Liver (tissue), 9 donors: Measurements from ENCODE around the gene CHRDL2. TPM values are rescaled to one million over a fixed set of nuclear protein-coding genes. Genes with fewer than 3 reads are reported as not detected.

Experiments
- DNase-seq: peaks from one replicate; pipeline ENCODE4 v3.0.0-alpha.2; 2017; ENCODE audit warnings: low spot score
- H3K27ac ChIP-seq, 2 donors: one replicate each; pipeline ENCODE4 v1.7.0; 2013; ENCODE audit warnings: inconsistent platforms in 2 of 2, low read length in 2 of 2, control low read depth in 1 of 2, low read depth in 1 of 2, mild to moderate bottlenecking in 1 of 2
- H3K27me3 ChIP-seq, 4 donors: one replicate each; pipeline versions ENCODE4 v1.6.1 to v1.7.0; 2013; ENCODE audit warnings: low read length in 3 of 4, inconsistent platforms in 1 of 4, mild to moderate bottlenecking in 1 of 4, moderate library complexity in 1 of 4; ENCODE audit not compliant: control insufficient read depth in 4 of 4, insufficient read depth in 4 of 4
- H3K36me3 ChIP-seq, 4 donors: one replicate each; pipeline versions ENCODE4 v1.6.1 to v1.7.0; 2013; ENCODE audit warnings: low read length in 3 of 4, mild to moderate bottlenecking in 3 of 4, low read depth in 1 of 4, moderate library complexity in 1 of 4; ENCODE audit not compliant: control insufficient read depth in 4 of 4, insufficient read depth in 3 of 4
- H3K4me1 ChIP-seq, 4 donors: one replicate each; pipeline versions ENCODE4 v1.6.1 to v1.7.0; 2013; ENCODE audit warnings: low read length in 3 of 4, mild to moderate bottlenecking in 3 of 4, moderate library complexity in 1 of 4; ENCODE audit not compliant: control insufficient read depth in 4 of 4, insufficient read depth in 4 of 4
- H3K4me3 ChIP-seq, 3 donors: one replicate each; pipeline versions ENCODE4 v1.6.1 to v1.7.0; 2013; ENCODE audit warnings: low read length in 3 of 3, control low read depth in 1 of 3, low read depth in 1 of 3, mild to moderate bottlenecking in 1 of 3
- H3K9ac ChIP-seq, 2 donors: one replicate each; pipeline ENCODE4 v1.7.0; 2013; ENCODE audit warnings: low read length in 2 of 2, mild to moderate bottlenecking in 2 of 2, moderate library complexity in 2 of 2, control low read depth in 1 of 2, low read depth in 1 of 2
- H3K9me3 ChIP-seq, 4 donors: one replicate each; pipeline versions ENCODE4 v1.6.1 to v1.7.0; 2013; ENCODE audit warnings: low read length in 3 of 4; ENCODE audit not compliant: control insufficient read depth in 4 of 4
- ATF3 ChIP-seq: IDR thresholded peaks from 2 replicates; pipeline ENCODE4 v1.6.1; 2016; ENCODE audit warnings: antibody characterized with exemption
- EGR1 ChIP-seq, 2 donors: IDR thresholded peaks; 2 replicates each; pipeline ENCODE4 v1.6.1; 2016 to 2018; ENCODE audit warnings: antibody characterized with exemption in 2 of 2, low read depth in 2 of 2
- FOXA1 ChIP-seq: IDR thresholded peaks from 2 replicates; pipeline ENCODE4 v1.6.1; 2016; ENCODE audit warnings: antibody characterized with exemption
- FOXA2 ChIP-seq: IDR thresholded peaks from 2 replicates; pipeline ENCODE4 v1.6.1; 2016; ENCODE audit warnings: antibody characterized with exemption
- GABPA ChIP-seq, 2 donors: IDR thresholded peaks in 1 of 2; conservative IDR thresholded peaks in 1 of 2; 2 replicates each; pipeline ENCODE4 v1.6.1; 2016; ENCODE audit warnings: antibody characterized with exemption in 2 of 2, mild to moderate bottlenecking in 1 of 2, moderate library complexity in 1 of 2
- HNF4A ChIP-seq, 2 donors: conservative IDR thresholded peaks; 2 replicates each; pipeline ENCODE4 v1.6.1; 2016; ENCODE audit warnings: antibody characterized with exemption in 2 of 2, mild to moderate bottlenecking in 2 of 2
- HNF4G ChIP-seq: IDR thresholded peaks from 2 replicates; pipeline ENCODE4 v1.6.1; 2016; ENCODE audit warnings: antibody characterized with exemption
- NR2F2 ChIP-seq: IDR thresholded peaks from 2 replicates; pipeline ENCODE4 v1.6.1; 2016; ENCODE audit warnings: antibody characterized with exemption
- RAD21 ChIP-seq, 2 donors: IDR thresholded peaks; 2 replicates each; pipeline ENCODE4 v1.6.1; 2016; ENCODE audit warnings: antibody characterized with exemption in 2 of 2, mild to moderate bottlenecking in 2 of 2
- REST ChIP-seq: IDR thresholded peaks from 2 replicates; pipeline ENCODE4 v1.6.1; 2016; ENCODE audit warnings: antibody characterized with exemption, mild to moderate bottlenecking
- SP1 ChIP-seq: IDR thresholded peaks from 2 replicates; pipeline ENCODE4 v1.6.1; 2018; ENCODE audit warnings: antibody characterized with exemption, mild to moderate bottlenecking
- TAF1 ChIP-seq: conservative IDR thresholded peaks from 2 replicates; pipeline ENCODE4 v1.6.1; 2016; ENCODE audit warnings: antibody characterized with exemption, mild to moderate bottlenecking
- YY1 ChIP-seq: IDR thresholded peaks from 2 replicates; pipeline ENCODE4 v1.6.1; 2016; ENCODE audit warnings: antibody characterized with exemption, mild to moderate bottlenecking
- ZBTB33 ChIP-seq: IDR thresholded peaks from 2 replicates; pipeline ENCODE4 v1.6.1; 2016; ENCODE audit warnings: antibody characterized with exemption
- WGBS: extraction: QIAGEN DNeasy Blood & Tissue Kit; methylation state at CpG from one replicate; pipeline ENCODE4 v1.1.7; 2013; 5-methylcytosine and 5-hydroxymethylcytosine counted together
- polyA plus RNA-seq, 2 donors: library from polyadenylated mRNA; stranded (reverse) in 1 of 2; unstranded in 1 of 2; fragments of 200-250 nt in 1 of 2; fragments of >200 nt in 1 of 2; fragmentation: Nextera tagmentation in 1 of 2; extraction: Ambion mirVana in 1 of 2; gene quantifications; one replicate each; pipeline versions ENCODE4 v1.2.1 to v1.2.3, GENCODE V29; 2013 to 2015
- total RNA-seq, 2 donors: library from RNA; depleted of rRNA; stranded (reverse); fragments of >200 nt; gene quantifications; one replicate each; pipeline ENCODE4 v1.2.3, GENCODE V29; 2014
- donor health status: healthy.
- donor health status: healthy.
- donor health status: healthy.
- donor health status: healthy.
- donor health status: healthy.

The CHRDL2 gene
- total and polyA plus RNA-seq, 4 donors = 1.8 to 19.0 (median 15.8) TPM; not detected in 1

- TF ChIP-seq REST (no peak), NR2F2 (no peak)
These were observed 39.5 kb downstream of the CHRDL2 start (continued) for GRCh38 chr11:74691755-74692154.

GRCh38 chr11:74689666-74690065, 41.6 kb downstream of the CHRDL2 start:
- no peak overlapping the region for H3K27ac ChIP-seq
- H3K9me3 ChIP-seq = no peaks in the 10 kb centered on the region
- TF ChIP-seq YY1 (no peak), SP1 (no peak)
- H3K36me3 ChIP-seq = no peaks in the 10 kb centered on the region
- H3K27me3 ChIP-seq = no peaks in the 10 kb centered on the region
- DNase-seq = no peak
- no peak overlapping the region for H3K4me3 ChIP-seq
- WGBS = 98% methylated on average over 4 of the region's 4 CpGs
- peaks cover 0 to 2% (median 0%) of the 10 kb centered on the region in 4 donors for H3K4me1 ChIP-seq
- H3K9ac ChIP-seq = no peak overlapping the region

- Histone ChIP-seq H3K4me1 (peaks cover 0 to 9% (median 5%) of the 10 kb centered on the region in 4 donors), H3K27ac (no peak overlapping the region), H3K36me3 (no peaks in the 10 kb centered on the region), H3K4me3 (no peak overlapping the region), H3K9ac (no peak overlapping the region), H3K9me3 (no peaks in the 10 kb centered on the region), H3K27me3 (no peaks in the 10 kb centered on the region)
- TF ChIP-seq YY1 (no peak), HNF4A (conservative IDR thresholded peaks at IDR 0.05) (no peak), HNF4G (no peak), ZBTB33 (no peak), RAD21 (IDR thresholded peaks at IDR 0.05) (no peak), GABPA (IDR thresholded peaks at IDR 0.05 in 1 of 2, conservative IDR thresholded peaks at IDR 0.05 in 1 of 2) (no peak), NR2F2 (no peak), FOXA1 (no peak), FOXA2 (no peak), TAF1 (no peak), EGR1 (IDR thresholded peaks at IDR 0.05; ENCODE audit: low read depth in 2 of 2) (no peak), ATF3 (no peak)
- WGBS = 86% methylated on average over 6 of the region's 6 CpGs
- no peak for DNase-seq
These were observed 43.8 kb downstream of the CHRDL2 start for GRCh38 chr11:74687237-74688023.
